H9 (cell line): Measurements from ENCODE around the gene TRA2B. TPM values are rescaled to one million over a fixed set of nuclear protein-coding genes. Genes with fewer than 3 reads are reported as not detected.

Source experiments
- DNase-seq: peaks from one replicate; pipeline ENCODE4 v3.0.0-alpha.2; 2017
- H2AFZ ChIP-seq: one replicate; pipeline ENCODE4 v1.6.1; 2013; ENCODE audit warnings: mild to moderate bottlenecking, low read length, control low read depth, moderate library complexity
- H2AK5ac ChIP-seq: 2 replicates; pipeline ENCODE4 v1.6.1; 2013; ENCODE audit warnings: low read length, control low read depth, mixed read lengths; ENCODE audit not compliant: insufficient read length
- H2BK120ac ChIP-seq: one replicate; pipeline ENCODE4 v1.6.1; 2013; ENCODE audit warnings: low read depth, mild to moderate bottlenecking, low read length, control low read depth, inconsistent platforms; ENCODE audit not compliant: poor library complexity, severe bottlenecking
- H2BK12ac ChIP-seq: 2 replicates; pipeline ENCODE4 v1.6.1; 2013; ENCODE audit warnings: low read length, control low read depth, mixed read lengths, low read depth; ENCODE audit not compliant: insufficient read length
- H2BK15ac ChIP-seq: 2 replicates; pipeline ENCODE4 v1.6.1; 2013; ENCODE audit warnings: low read depth, low read length, control low read depth
- H2BK20ac ChIP-seq: one replicate; pipeline ENCODE4 v1.6.1; 2013; ENCODE audit warnings: low read depth, mild to moderate bottlenecking, low read length, control low read depth, inconsistent platforms; ENCODE audit not compliant: poor library complexity, severe bottlenecking
- H2BK5ac ChIP-seq: 2 replicates; pipeline ENCODE4 v1.6.1; 2013; ENCODE audit warnings: low read length, control low read depth, mixed read lengths; ENCODE audit not compliant: insufficient read length
- H3K14ac ChIP-seq: 2 replicates; pipeline ENCODE4 v1.6.1; 2013; ENCODE audit warnings: low read length, control low read depth; ENCODE audit not compliant: insufficient read depth
- H3K18ac ChIP-seq: 2 replicates; pipeline ENCODE4 v1.6.1; 2013; ENCODE audit warnings: low read depth, mild to moderate bottlenecking, mixed read lengths, low read length, control low read depth; ENCODE audit not compliant: insufficient read length
- H3K23ac ChIP-seq: 2 replicates; pipeline ENCODE4 v1.6.1; 2013; ENCODE audit warnings: low read length, control low read depth, mixed read lengths, low read depth; ENCODE audit not compliant: insufficient read length
- H3K23me2 ChIP-seq: 2 replicates; pipeline ENCODE4 v1.6.1; 2013; ENCODE audit warnings: low read depth, mild to moderate bottlenecking, mixed read lengths, low read length, control low read depth; ENCODE audit not compliant: insufficient read length, poor library complexity, severe bottlenecking
- H3K27ac ChIP-seq: 2 replicates; pipeline ENCODE4 v1.5.1; 2013; ENCODE audit warnings: low read length, control low read depth, mixed read lengths, low read depth; ENCODE audit not compliant: insufficient read length
- H3K27me3 ChIP-seq: 2 replicates; pipeline ENCODE4 v1.6.1; 2013; ENCODE audit warnings: low read length, control low read depth, inconsistent platforms; ENCODE audit not compliant: insufficient read depth
- H3K4ac ChIP-seq: 2 replicates; pipeline ENCODE4 v1.6.1; 2013; ENCODE audit warnings: low read depth, mild to moderate bottlenecking, control low read depth, inconsistent platforms, low read length, moderate library complexity
- H3K4me1 ChIP-seq: 2 replicates; pipeline ENCODE4 v1.6.1; 2013; ENCODE audit warnings: low read length, control low read depth, inconsistent platforms; ENCODE audit not compliant: insufficient read depth
- H3K4me2 ChIP-seq: 2 replicates; pipeline ENCODE4 v1.6.1; 2013; ENCODE audit warnings: low read length, control low read depth, mixed read lengths; ENCODE audit not compliant: insufficient read length, insufficient read depth
- H3K56ac ChIP-seq: 2 replicates; pipeline ENCODE4 v1.6.1; 2013; ENCODE audit warnings: low read depth, mild to moderate bottlenecking, mixed read lengths, low read length, control low read depth; ENCODE audit not compliant: insufficient read length
- H3K79me1 ChIP-seq: 2 replicates; pipeline ENCODE4 v1.6.1; 2013; ENCODE audit warnings: low read depth, mild to moderate bottlenecking, moderate library complexity, low read length, control low read depth, inconsistent platforms; ENCODE audit not compliant: insufficient read depth, poor library complexity, severe bottlenecking
- H3K79me2 ChIP-seq: 2 replicates; pipeline ENCODE4 v1.6.1; 2013; ENCODE audit warnings: low read length, control low read depth, inconsistent platforms; ENCODE audit not compliant: insufficient read depth
- H3K9ac ChIP-seq: 2 replicates; pipeline ENCODE4 v1.6.1; 2013; ENCODE audit warnings: low read length, control low read depth, mixed read lengths; ENCODE audit not compliant: insufficient read length; ENCODE audit errors: extremely low read depth
- H3K9me3 ChIP-seq: one replicate; pipeline ENCODE4 v1.6.1; 2013; ENCODE audit warnings: low read depth, low read length, inconsistent platforms; ENCODE audit not compliant: control insufficient read depth
- H3T11ph ChIP-seq: one replicate; pipeline ENCODE4 v1.6.1; 2013; ENCODE audit warnings: mild to moderate bottlenecking, low read length, control low read depth, inconsistent platforms
- H4K20me1 ChIP-seq: one replicate; pipeline ENCODE4 v1.6.1; 2013; ENCODE audit not compliant: control insufficient read depth, insufficient read length, insufficient read depth
- H4K5ac ChIP-seq: 2 replicates; pipeline ENCODE4 v1.6.1; 2013; ENCODE audit warnings: low read depth, mild to moderate bottlenecking, mixed read lengths, low read length, control low read depth; ENCODE audit not compliant: insufficient read length
- H4K8ac ChIP-seq: replicated peaks from 2 replicates; pipeline ENCODE4 v1.6.1; 2013; ENCODE audit warnings: low read length, control low read depth, mixed read lengths, low read depth; ENCODE audit not compliant: insufficient read length
- H4K91ac ChIP-seq: 2 replicates; pipeline ENCODE4 v1.6.1; 2013; ENCODE audit warnings: low read depth, mild to moderate bottlenecking, moderate library complexity, mixed read lengths, low read length, control low read depth; ENCODE audit not compliant: insufficient read length
- H3K27ac Mint-ChIP-seq, 3 experiments: 2 replicates in 2 of 3; 3 replicates in 1 of 3; pipeline ENCODE4 v1.8.0; 2020 to 2021; ENCODE audit warnings: mixed read lengths in 3 of 3, mild to moderate bottlenecking in 1 of 3, moderate library complexity in 1 of 3
- H3K27me3 Mint-ChIP-seq: 2 replicates; pipeline ENCODE4 v1.8.0; 2021; ENCODE audit warnings: low read depth, mild to moderate bottlenecking, moderate library complexity, mixed read lengths
- H3K36me3 Mint-ChIP-seq, 3 experiments: 2 replicates in 2 of 3; 3 replicates in 1 of 3; pipeline ENCODE4 v1.8.0; 2020 to 2021; ENCODE audit warnings: low read depth in 3 of 3, mixed read lengths in 3 of 3; ENCODE audit not compliant: insufficient read depth in 1 of 3
- H3K4me1 Mint-ChIP-seq, 2 experiments: 2 replicates each; pipeline ENCODE4 v1.8.0; 2020; ENCODE audit warnings: mixed read lengths in 2 of 2
- H3K4me3 Mint-ChIP-seq, 2 experiments: 2 replicates in 1 of 2; 3 replicates in 1 of 2; pipeline ENCODE4 v1.8.0; 2020 to 2021; ENCODE audit warnings: mild to moderate bottlenecking in 2 of 2, mixed read lengths in 2 of 2, moderate library complexity in 1 of 2
- H3K9me3 Mint-ChIP-seq, 2 experiments: 2 replicates in 1 of 2; 3 replicates in 1 of 2; pipeline ENCODE4 v1.8.0; 2020; ENCODE audit warnings: mild to moderate bottlenecking in 2 of 2, mixed read lengths in 2 of 2, moderate library complexity in 1 of 2
- WGBS: extraction: QIAGEN DNeasy Blood & Tissue Kit; methylation state at CpG from one replicate; pipeline ENCODE4 v1.1.7; 2013; ENCODE audit warnings: missing lambda C conversion rate, low lambda C conversion rate, mixed read lengths; ENCODE audit not compliant: insufficient read length; ENCODE audit errors: extremely low coverage; 5-methylcytosine and 5-hydroxymethylcytosine counted together
- total RNA-seq: library from RNA; stranded (reverse); gene quantifications from 2 replicates; pipeline ENCODE4 v1.2.1, GENCODE V29; 2021
- TF ChIP-seq, protein P1 (sequence below): fragments of 200-600 bp; sonication (generic); conservative IDR thresholded peaks from 3 replicates; pipeline ENCODE4 v1.8.0; 2021; ENCODE audit warnings: antibody characterized with exemption, mild to moderate bottlenecking

The TRA2B gene
- total RNA-seq, 1 experiment from 2014 or later: 344 TPM

DNA sequence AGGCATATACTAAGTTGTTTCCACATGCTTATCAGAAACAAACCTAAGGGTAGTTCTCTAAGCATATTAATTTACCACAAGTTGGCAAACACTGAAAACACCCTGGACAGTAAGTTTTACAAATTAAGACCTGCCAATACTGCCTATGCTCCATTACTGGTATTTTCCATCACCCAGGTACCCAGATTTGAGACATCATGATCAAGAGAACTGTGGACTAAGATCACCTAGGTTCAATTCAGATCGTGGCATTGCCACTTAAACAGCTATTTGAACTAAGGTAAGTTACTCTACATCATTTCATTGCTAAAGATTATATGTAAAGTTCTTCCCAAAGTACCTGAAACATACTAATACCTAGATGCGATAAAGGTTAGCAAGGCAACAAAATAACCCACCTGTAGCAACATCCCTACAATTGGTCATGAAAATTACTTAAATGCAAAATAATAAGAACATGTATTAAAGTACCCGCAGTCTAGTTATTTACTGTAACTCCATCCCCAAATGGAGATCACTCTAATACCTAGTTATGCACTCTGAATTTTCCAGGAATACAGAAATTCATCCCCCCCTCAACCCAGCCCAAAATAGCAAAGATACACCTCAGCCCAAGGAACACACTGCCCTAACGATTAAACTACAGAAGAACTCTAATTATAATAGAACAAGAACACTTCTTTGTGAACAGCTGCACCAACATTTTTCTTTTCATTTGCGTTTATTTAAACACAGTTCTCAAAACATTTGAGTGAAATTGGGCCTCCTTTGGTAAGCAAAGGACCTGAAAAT is 21.6 kb downstream of the TRA2B start:
- H4K20me1 ChIP-seq: no peaks in the 10 kb centered on the region
- H3K23ac ChIP-seq: no peak overlapping the region
- Mint-ChIP-seq H3K27ac (peak overlapping the region in 1 of 3 experiments; percentile 55; a peak in 2 of 7 replicates), H3K4me3 (no peak overlapping the region), H3K27me3 (no peaks in the 10 kb centered on the region), H3K9me3 (no peaks in the 10 kb centered on the region), H3K4me1 (peaks cover 0 to 3% of the 10 kb centered on the region in 2 experiments; a peak in 1 of 4 replicates), H3K36me3 (peaks cover 38 to 75% (median 69%) of the 10 kb centered on the region in 3 experiments)
- H2BK5ac ChIP-seq: no peak overlapping the region
- H3K9ac ChIP-seq: no peak overlapping the region
- no peak overlapping the region for H2BK20ac ChIP-seq
- H4K5ac ChIP-seq: no peak overlapping the region
- H4K91ac ChIP-seq: no peak overlapping the region
- no CpG with 5 or more reads among the region's 5 CpGs for WGBS
- H3K4me2 ChIP-seq: no peak overlapping the region
- no peak overlapping the region for H3T11ph ChIP-seq
- no peak overlapping the region for H3K56ac ChIP-seq
- no peak overlapping the region for H3K18ac ChIP-seq
- no peak overlapping the region for H4K8ac ChIP-seq
- H3K79me2 ChIP-seq: peaks cover 2% of the 10 kb centered on the region; the same call in 1 of the 2 replicates
- H2BK15ac ChIP-seq: no peak overlapping the region
- H3K27me3 ChIP-seq: no peaks in the 10 kb centered on the region
- H3K4me1 ChIP-seq: no peaks in the 10 kb centered on the region
- DNase-seq: no peak
- H3K14ac ChIP-seq: no peak overlapping the region
- no peak overlapping the region for H2AFZ ChIP-seq
- H3K79me1 ChIP-seq: peaks cover 6% of the 10 kb centered on the region
- no peak overlapping the region for H2BK12ac ChIP-seq
- H3K4ac ChIP-seq: no peak overlapping the region
- TF ChIP-seq, protein P1, sequence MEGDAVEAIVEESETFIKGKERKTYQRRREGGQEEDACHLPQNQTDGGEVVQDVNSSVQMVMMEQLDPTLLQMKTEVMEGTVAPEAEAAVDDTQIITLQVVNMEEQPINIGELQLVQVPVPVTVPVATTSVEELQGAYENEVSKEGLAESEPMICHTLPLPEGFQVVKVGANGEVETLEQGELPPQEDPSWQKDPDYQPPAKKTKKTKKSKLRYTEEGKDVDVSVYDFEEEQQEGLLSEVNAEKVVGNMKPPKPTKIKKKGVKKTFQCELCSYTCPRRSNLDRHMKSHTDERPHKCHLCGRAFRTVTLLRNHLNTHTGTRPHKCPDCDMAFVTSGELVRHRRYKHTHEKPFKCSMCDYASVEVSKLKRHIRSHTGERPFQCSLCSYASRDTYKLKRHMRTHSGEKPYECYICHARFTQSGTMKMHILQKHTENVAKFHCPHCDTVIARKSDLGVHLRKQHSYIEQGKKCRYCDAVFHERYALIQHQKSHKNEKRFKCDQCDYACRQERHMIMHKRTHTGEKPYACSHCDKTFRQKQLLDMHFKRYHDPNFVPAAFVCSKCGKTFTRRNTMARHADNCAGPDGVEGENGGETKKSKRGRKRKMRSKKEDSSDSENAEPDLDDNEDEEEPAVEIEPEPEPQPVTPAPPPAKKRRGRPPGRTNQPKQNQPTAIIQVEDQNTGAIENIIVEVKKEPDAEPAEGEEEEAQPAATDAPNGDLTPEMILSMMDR: no peak
- H2AK5ac ChIP-seq: no peak overlapping the region
- no peaks in the 10 kb centered on the region for H3K9me3 ChIP-seq
- H2BK120ac ChIP-seq: no peak overlapping the region
- no peak overlapping the region for H3K27ac ChIP-seq
- no peaks in the 10 kb centered on the region for H3K23me2 ChIP-seq
